GM19023 (cell line): ENCODE data around the gene MAST3.
"Not testable (repeated sequence)": the region's sequence is repeated elsewhere in the genome, so short reads cannot be mapped to it uniquely, and the experiment has no call there.

ENCODE experiments used
- ATAC-seq: cut with Tn5 transposase; IDR thresholded peaks from one replicate; pipeline ENCODE4 v1.9.1; 2021; ENCODE audit warnings: mild to moderate bottlenecking, moderate library complexity; ENCODE audit not compliant: unreplicated experiment

MAST3 gene

GRCh38 chr19:18156841-18157464 is 59.4 kb downstream of the MAST3 start:
- ATAC-seq: no peak

GRCh38 chr19:18157465-18158063 is 60.0 kb downstream of the MAST3 start:
- ATAC-seq: no peak

- no peak for ATAC-seq
Observed at GRCh38 chr19:18158467-18158866, 60.9 kb downstream of the MAST3 start.

- not testable (repeated sequence) for ATAC-seq
Observed at GRCh38 chr19:18159059-18159616, 61.6 kb downstream of the MAST3 start.

- ATAC-seq: no peak
Observed at GRCh38 chr19:18159810-18160209, 62.2 kb downstream of the MAST3 start.

- no peak for ATAC-seq
Observed at GRCh38 chr19:18160493-18160970, 63.0 kb downstream of the MAST3 start.

- peak; percentile 76 for ATAC-seq
Observed at GRCh38 chr19:18160971-18161635, 63.5 kb downstream of the MAST3 start.

- ATAC-seq: no peak
Observed at GRCh38 chr19:18161636-18162002, 64.0 kb downstream of the MAST3 start.

GRCh38 chr19:18164072-18164471 is 66.5 kb downstream of the MAST3 start:
- ATAC-seq: no peak

GRCh38 chr19:18165794-18166544 is 68.4 kb downstream of the MAST3 start:
- ATAC-seq: no peak

- no peak for ATAC-seq
Observed at GRCh38 chr19:18167011-18167410, 69.4 kb downstream of the MAST3 start.

GRCh38 chr19:18167975-18168645 is 70.5 kb downstream of the MAST3 start:
- no peak for ATAC-seq

- ATAC-seq: no peak
Observed at GRCh38 chr19:18168673-18169381, 71.2 kb downstream of the MAST3 start.

- ATAC-seq: no peak
Observed at GRCh38 chr19:18170714-18171255, 73.2 kb downstream of the MAST3 start.

GRCh38 chr19:18171605-18172327 is 74.2 kb downstream of the MAST3 start:
- ATAC-seq: no peak

- ATAC-seq: no peak
Observed at GRCh38 chr19:18172331-18173053, 74.9 kb downstream of the MAST3 start.

GRCh38 chr19:18173054-18173571 is 75.5 kb downstream of the MAST3 start:
- ATAC-seq: no peak
